Loucy (cell line): ENCODE data around the gene AQP1.

Experiments
- H2AFZ ChIP-seq: fragments of 200-600 bp; sonication (generic); 2 replicates; pipeline ENCODE4 v1.6.0; 2016; ENCODE audit warnings: antibody characterized with exemption, mild to moderate bottlenecking, low read length, moderate library complexity
- H3F3A ChIP-seq: fragments of 200-600 bp; 2 replicates; pipeline ENCODE4 v1.6.0; 2016; ENCODE audit warnings: antibody characterized with exemption, low read depth, mild to moderate bottlenecking
- H3K27me3 ChIP-seq: fragments of 200-600 bp; sonication (generic); 2 replicates; pipeline ENCODE4 v1.6.1; 2014; ENCODE audit warnings: low read length, mild to moderate bottlenecking; ENCODE audit not compliant: insufficient read depth, poor library complexity, severe bottlenecking
- H3K36me3 ChIP-seq: fragments of 200-600 bp; sonication (generic); 2 replicates; pipeline ENCODE4 v1.6.1; 2016; ENCODE audit warnings: low read length; ENCODE audit not compliant: insufficient read depth
- H3K4me1 ChIP-seq: fragments of 200-600 bp; sonication (generic); 2 replicates; pipeline ENCODE4 v1.5.1; 2014; ENCODE audit warnings: low read length, mild to moderate bottlenecking; ENCODE audit not compliant: insufficient read depth, poor library complexity, severe bottlenecking
- H3K4me2 ChIP-seq: fragments of 200-600 bp; sonication (generic); 2 replicates; pipeline ENCODE4 v1.6.0; 2014; ENCODE audit warnings: antibody characterized with exemption, low read length, low read depth, mild to moderate bottlenecking; ENCODE audit not compliant: poor library complexity, severe bottlenecking
- H3K4me3 ChIP-seq: fragments of 200-600 bp; sonication (generic); 2 replicates; pipeline ENCODE4 v1.5.1; 2014; ENCODE audit warnings: low read length, mild to moderate bottlenecking, mixed read lengths; ENCODE audit not compliant: poor library complexity, severe bottlenecking
- H3K79me2 ChIP-seq: fragments of 200-600 bp; sonication (generic); 2 replicates; pipeline ENCODE4 v1.6.1; 2014; ENCODE audit warnings: low read length; ENCODE audit not compliant: insufficient read depth
- H3K9ac ChIP-seq: fragments of 200-600 bp; sonication (generic); 2 replicates; pipeline ENCODE4 v1.6.0; 2014; ENCODE audit warnings: mild to moderate bottlenecking, low read depth, low read length, moderate library complexity; ENCODE audit not compliant: poor library complexity, severe bottlenecking
- H3K9me2 ChIP-seq: fragments of 200-600 bp; sonication (generic); replicated peaks from 2 replicates; pipeline ENCODE4 v1.6.1; 2016; ENCODE audit warnings: low read depth, low read length, mixed read lengths
- H3K9me3 ChIP-seq: fragments of 200-600 bp; sonication (generic); 2 replicates; pipeline ENCODE4 v1.6.1; 2014; ENCODE audit warnings: mild to moderate bottlenecking, antibody characterized with exemption, low read length, low read depth; ENCODE audit not compliant: insufficient read depth
- H4K20me1 ChIP-seq: fragments of 200-600 bp; sonication (generic); 2 replicates; pipeline ENCODE4 v1.6.0; 2014; ENCODE audit warnings: antibody characterized with exemption, low read length, mild to moderate bottlenecking; ENCODE audit not compliant: insufficient read depth, poor library complexity, severe bottlenecking
- EZH2phosphoT487 ChIP-seq: fragments of 200-600 bp; IDR thresholded peaks from 2 replicates; pipeline ENCODE4 v1.6.1; 2018; ENCODE audit warnings: antibody characterized with exemption, mild to moderate bottlenecking, moderate library complexity, borderline replicate concordance
- TF ChIP-seq, protein P1 (sequence below): fragments of 200-600 bp; sonication (generic); conservative IDR thresholded peaks from 2 replicates; pipeline ENCODE4 v1.5.1; 2014; ENCODE audit warnings: mild to moderate bottlenecking, antibody characterized with exemption, low read length

Gene AQP1

DNA sequence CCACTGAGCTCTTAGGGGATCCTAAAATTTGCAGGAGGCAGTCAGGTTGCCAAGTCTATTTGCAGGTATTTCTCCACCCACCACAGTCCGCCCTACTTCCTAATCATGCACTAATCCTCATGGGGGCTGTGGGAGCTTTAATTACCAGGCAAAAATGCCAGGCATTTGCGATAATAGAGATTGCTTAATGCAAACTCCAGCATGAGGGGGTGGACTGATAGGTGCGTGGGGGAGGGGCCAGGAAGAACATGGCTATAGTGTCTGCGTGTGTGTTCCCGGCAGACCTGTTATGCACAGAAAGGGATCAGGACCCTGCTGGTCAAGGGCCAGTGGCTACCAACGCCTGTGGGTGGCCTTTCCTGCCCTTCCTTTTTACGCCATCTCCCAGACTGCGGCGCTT lies 15.6 kb upstream of the AQP1 start:
- H3F3A ChIP-seq = no peaks in the 10 kb centered on the region
- no peaks in the 10 kb centered on the region for H3K36me3 ChIP-seq
- TF ChIP-seq EZH2phosphoT487 = no peak
- TF ChIP-seq, protein P1, sequence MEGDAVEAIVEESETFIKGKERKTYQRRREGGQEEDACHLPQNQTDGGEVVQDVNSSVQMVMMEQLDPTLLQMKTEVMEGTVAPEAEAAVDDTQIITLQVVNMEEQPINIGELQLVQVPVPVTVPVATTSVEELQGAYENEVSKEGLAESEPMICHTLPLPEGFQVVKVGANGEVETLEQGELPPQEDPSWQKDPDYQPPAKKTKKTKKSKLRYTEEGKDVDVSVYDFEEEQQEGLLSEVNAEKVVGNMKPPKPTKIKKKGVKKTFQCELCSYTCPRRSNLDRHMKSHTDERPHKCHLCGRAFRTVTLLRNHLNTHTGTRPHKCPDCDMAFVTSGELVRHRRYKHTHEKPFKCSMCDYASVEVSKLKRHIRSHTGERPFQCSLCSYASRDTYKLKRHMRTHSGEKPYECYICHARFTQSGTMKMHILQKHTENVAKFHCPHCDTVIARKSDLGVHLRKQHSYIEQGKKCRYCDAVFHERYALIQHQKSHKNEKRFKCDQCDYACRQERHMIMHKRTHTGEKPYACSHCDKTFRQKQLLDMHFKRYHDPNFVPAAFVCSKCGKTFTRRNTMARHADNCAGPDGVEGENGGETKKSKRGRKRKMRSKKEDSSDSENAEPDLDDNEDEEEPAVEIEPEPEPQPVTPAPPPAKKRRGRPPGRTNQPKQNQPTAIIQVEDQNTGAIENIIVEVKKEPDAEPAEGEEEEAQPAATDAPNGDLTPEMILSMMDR = no peak
- no peaks in the 10 kb centered on the region for H3K79me2 ChIP-seq
- no peak overlapping the region for H3K4me2 ChIP-seq
- H4K20me1 ChIP-seq = no peaks in the 10 kb centered on the region
- H3K9ac ChIP-seq = no peak overlapping the region
- H3K27me3 ChIP-seq = no peaks in the 10 kb centered on the region
- H3K4me1 ChIP-seq = no peaks in the 10 kb centered on the region
- H3K4me3 ChIP-seq = no peak overlapping the region
- H3K9me3 ChIP-seq = no peaks in the 10 kb centered on the region
- no peaks in the 10 kb centered on the region for H3K9me2 ChIP-seq
- H2AFZ ChIP-seq = no peak overlapping the region

DNA sequence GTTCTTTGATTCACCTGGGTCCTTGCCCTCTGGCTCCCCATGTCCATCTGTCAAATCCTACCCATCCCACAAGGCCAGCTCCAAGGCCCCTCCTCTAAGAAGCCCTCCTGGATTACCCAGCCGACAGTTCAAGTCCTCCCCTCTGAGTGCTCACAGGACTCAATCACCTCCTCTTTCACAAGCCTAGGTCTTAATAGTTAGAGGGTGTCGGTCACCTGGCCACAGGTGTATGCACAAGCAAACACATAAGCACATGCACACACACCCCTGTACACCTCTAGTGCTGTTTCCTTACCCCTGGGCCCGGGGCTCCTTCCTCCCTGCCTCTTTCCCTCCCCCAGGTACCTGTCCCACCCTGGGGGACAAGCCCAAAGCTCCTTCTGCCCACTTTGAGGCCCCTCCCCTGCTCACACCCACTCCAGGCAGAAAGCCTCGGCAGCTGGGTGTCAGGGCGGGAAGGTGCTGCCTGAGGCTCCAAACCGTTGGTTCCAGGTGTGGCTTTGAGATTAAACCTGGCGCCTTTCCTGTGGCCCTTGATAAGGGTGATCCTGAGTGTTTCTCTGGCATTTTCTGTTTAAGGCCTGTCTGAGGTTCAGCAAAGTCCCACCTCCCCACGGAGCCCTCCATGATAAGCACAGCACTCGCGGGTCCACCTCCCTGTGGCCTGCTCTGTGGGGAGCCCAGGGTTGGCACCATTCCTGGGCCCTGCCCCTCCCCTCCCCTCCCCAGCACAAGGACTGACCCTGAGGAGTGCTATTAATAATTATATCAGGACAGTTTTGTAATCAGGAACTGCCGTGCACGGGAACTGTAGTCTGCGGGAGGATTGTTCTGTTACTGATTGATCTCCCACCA lies 14.6 kb upstream of the AQP1 start:
- TF ChIP-seq, protein P1 = no peak
- TF ChIP-seq EZH2phosphoT487 = no peak
- H3K4me1 ChIP-seq = no peaks in the 10 kb centered on the region

DNA sequence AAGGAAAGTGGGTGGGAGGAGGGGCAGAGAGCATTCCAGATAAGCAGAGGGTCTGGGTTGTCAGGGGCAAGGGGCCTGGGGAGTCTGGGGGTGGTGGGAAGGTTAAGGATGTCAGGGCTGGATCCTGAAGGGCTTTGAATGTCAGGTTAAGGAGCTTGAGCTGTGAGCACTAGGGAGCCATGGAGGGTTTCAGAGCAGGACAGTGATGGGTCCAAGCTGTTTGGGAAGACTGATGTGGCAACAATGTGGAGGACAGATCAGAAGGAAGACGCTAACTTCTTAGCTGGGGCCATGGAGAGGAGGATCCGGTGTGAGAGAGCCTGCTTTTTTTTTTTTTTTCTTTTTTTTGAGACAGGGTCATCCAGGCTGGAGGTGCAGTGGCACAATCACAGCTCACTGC lies 13.9 kb upstream of the AQP1 start:
- TF ChIP-seq, protein P1 = no peak
- no peak overlapping the region for H3K4me2 ChIP-seq

More for the DNA sequence above, 14.6 kb upstream of the AQP1 start:
- H3K9me2 ChIP-seq = no peaks in the 10 kb centered on the region
- no peak overlapping the region for H2AFZ ChIP-seq
- H4K20me1 ChIP-seq = no peaks in the 10 kb centered on the region
- H3K27me3 ChIP-seq = no peaks in the 10 kb centered on the region
- H3K9ac ChIP-seq = no peak overlapping the region
- H3K4me3 ChIP-seq = no peak overlapping the region
- no peaks in the 10 kb centered on the region for H3K36me3 ChIP-seq
- H3F3A ChIP-seq = no peaks in the 10 kb centered on the region
- no peak overlapping the region for H3K4me2 ChIP-seq
- no peaks in the 10 kb centered on the region for H3K9me3 ChIP-seq
- no peaks in the 10 kb centered on the region for H3K79me2 ChIP-seq

More for the DNA sequence above, 13.9 kb upstream of the AQP1 start:
- Histone ChIP-seq H3K79me2 (no peaks in the 10 kb centered on the region), H3K9me3 (no peaks in the 10 kb centered on the region), H3K9me2 (no peaks in the 10 kb centered on the region), H4K20me1 (no peaks in the 10 kb centered on the region), H3F3A (no peaks in the 10 kb centered on the region), H3K9ac (no peak overlapping the region), H3K4me1 (no peaks in the 10 kb centered on the region), H3K27me3 (no peaks in the 10 kb centered on the region), H2AFZ (no peak overlapping the region), H3K36me3 (no peaks in the 10 kb centered on the region), H3K4me3 (no peak overlapping the region)
